Natural killer cell treated with Interleukin-12 subunit alpha and Interleukin-12 subunit beta and Interleukin-15 and Interleukin-18, amount 100 ng/mL, for 72 hours (primary cell): ENCODE results near the gene BBLN. TPM values are rescaled to one million over a fixed set of nuclear protein-coding genes. Genes with fewer than 3 reads are reported as not detected.
"Not testable (repeated sequence)": the region's sequence is repeated elsewhere in the genome, so short reads cannot be mapped to it uniquely, and the experiment has no call there.

Source experiments
- ATAC-seq, 2 donors: fragments of 150-1000 bp; cut with Tn5 transposase in 1 of 2; sonication (Bioruptor Pico), chemical (Tn5 transposase) in 1 of 2; 2 replicates each; pipeline ENCODE4 v1.10.0; 2021
- DNase-seq: peaks from one replicate; pipeline ENCODE4 v3.0.0; 2022; ENCODE audit warnings: low spot score
- H3K27ac Mint-ChIP-seq, 2 donors: 1 replicate in 1 of 2; 2 replicates in 1 of 2; pipeline ENCODE4 v1.8.0; 2022; ENCODE audit warnings: mixed read lengths in 2 of 2, mild to moderate bottlenecking in 1 of 2, moderate library complexity in 1 of 2
- H3K27me3 Mint-ChIP-seq, 2 donors: 1 replicate in 1 of 2; 2 replicates in 1 of 2; pipeline ENCODE4 v1.8.0; 2022; ENCODE audit warnings: mixed read lengths in 2 of 2
- H3K36me3 Mint-ChIP-seq: one replicate; pipeline ENCODE4 v1.8.0; 2022; ENCODE audit warnings: mixed read lengths
- H3K4me1 Mint-ChIP-seq, 2 donors: 1 replicate in 1 of 2; 2 replicates in 1 of 2; pipeline ENCODE4 v1.8.0; 2022; ENCODE audit warnings: low read depth in 2 of 2, mixed read lengths in 2 of 2, mild to moderate bottlenecking in 1 of 2
- H3K4me3 Mint-ChIP-seq: one replicate; pipeline ENCODE4 v1.8.0; 2022; ENCODE audit warnings: mixed read lengths
- H3K9me3 Mint-ChIP-seq: 2 replicates; pipeline ENCODE4 v1.8.0; 2022; ENCODE audit warnings: mixed read lengths
- total RNA-seq, 2 donors: library from RNA; stranded (reverse); gene quantifications; one replicate each; pipeline ENCODE4 v1.2.3, GENCODE V29; 2022

The BBLN gene
- total RNA-seq = 10 to 100 TPM; 58.1 to 60.4 TPM

DNA sequence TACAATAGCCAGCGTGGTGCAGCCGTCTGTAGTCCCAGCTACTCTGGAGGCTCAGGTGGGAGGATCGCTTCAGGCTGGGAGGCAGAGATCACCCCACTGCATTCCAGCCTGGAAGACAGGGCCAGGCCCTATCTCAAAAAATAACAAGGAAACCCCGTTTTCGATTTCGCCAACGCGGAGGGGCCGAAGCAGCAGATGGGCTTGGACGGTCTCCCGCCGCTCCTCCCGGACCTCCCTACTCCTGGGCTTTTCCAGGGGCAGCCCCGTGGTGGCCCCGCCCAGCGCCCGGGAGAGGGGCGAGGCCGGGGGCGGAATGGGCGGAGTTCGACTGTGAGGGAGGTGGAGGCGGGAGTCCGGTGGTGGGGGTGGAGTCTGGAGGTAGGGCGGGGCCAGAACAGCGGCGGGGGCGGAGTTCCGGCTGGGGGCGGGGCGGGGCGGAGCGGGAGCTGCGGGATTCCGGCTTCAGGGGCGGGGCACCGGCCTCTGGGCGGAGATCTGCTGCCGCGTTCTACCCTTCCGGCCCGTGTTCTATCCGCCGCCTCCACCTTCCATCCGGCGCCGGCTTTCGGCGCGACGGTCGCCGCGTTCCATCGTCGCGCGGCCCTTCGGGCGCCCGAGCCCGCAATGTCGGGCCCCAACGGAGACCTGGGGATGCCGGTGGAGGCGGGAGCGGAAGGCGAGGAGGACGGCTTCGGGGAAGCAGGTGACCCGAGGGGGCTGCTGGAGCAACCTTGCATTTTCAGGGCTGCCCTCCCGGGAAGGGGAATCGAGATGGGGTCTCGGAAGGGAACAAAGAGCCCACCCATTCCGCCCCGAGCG is at the start of gene BBLN:
Gene BBLN, plus strand, starts transcription at position 482 of the 819 bp plus-strand sequence. Its CDS starts 143 bp downstream, at position 625.
- H3K9me3 Mint-ChIP-seq = no peaks in the 10 kb centered on the region
- peak within 1 kb of the TSS; percentile 72 to 87 for H3K27ac Mint-ChIP-seq
- H3K4me3 Mint-ChIP-seq = peak within 1 kb of the TSS; percentile 85
- H3K4me1 Mint-ChIP-seq = peaks cover 16 to 18% of the 10 kb centered on the region in 2 donors
- ATAC-seq (peak; percentile 93 to 97), DNase-seq (peak; percentile 94)
- H3K36me3 Mint-ChIP-seq = no peaks in the 10 kb centered on the region
- H3K27me3 Mint-ChIP-seq = no peaks in the 10 kb centered on the region

- not testable (repeated sequence) for H3K9me3 Mint-ChIP-seq, DNase-seq, H3K27ac Mint-ChIP-seq
Measured at GRCh38 chr9:128111726-128112125, 48.3 kb upstream of the BBLN start.

DNA sequence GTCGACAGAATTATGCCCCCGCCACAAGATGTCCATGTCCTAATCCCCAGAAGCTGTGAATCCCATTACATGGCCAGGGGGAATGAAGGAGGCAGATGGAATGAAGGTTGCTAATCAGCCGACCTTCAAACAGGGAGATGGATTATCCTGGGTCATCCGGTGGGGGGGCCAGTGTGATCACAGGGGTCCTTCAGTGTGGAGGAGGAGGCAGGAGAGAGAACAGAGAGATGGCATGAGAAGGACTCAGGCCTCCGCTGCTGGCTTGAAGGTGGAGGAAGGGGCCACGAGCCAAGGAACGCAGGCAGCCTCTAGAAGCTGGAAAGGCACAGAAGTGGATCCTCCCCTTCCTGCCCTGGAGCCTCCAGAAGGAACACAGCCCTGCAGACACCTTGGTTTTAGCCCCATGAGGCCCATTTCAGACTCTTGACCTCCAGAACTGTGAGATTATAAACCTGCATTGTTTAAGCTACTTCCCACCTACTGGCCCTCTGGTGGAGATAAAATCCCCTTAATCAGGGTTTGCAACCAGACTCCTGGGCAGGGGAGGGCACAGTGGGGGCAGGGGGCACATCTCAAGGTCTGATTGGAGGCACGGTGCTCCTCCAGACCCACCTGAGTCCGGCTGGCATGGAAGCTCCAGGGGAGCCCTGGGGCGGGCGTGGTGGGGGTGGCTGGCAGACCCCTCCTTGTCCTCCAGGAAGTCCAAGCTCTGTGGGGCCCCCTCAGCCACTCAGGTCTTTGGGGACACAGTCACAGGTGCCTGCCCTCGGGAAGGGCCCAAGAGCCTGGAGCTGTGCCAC is 46.3 kb upstream of the BBLN start:
- DNase-seq (peak; percentile 47), ATAC-seq (no peak)
- H3K36me3 Mint-ChIP-seq = no peaks in the 10 kb centered on the region
- no peaks in the 10 kb centered on the region for H3K9me3 Mint-ChIP-seq
- H3K4me3 Mint-ChIP-seq = no peak overlapping the region
- H3K27me3 Mint-ChIP-seq = no peaks in the 10 kb centered on the region
- no peak overlapping the region for H3K27ac Mint-ChIP-seq
- H3K4me1 Mint-ChIP-seq = peaks cover 6 to 8% of the 10 kb centered on the region in 2 donors

More at GRCh38 chr9:128111726-128112125, 48.3 kb upstream of the BBLN start:
- H3K27me3 Mint-ChIP-seq, H3K4me1 Mint-ChIP-seq, H3K36me3 Mint-ChIP-seq, ATAC-seq, H3K4me3 Mint-ChIP-seq: not testable (repeated sequence)

GRCh38 chr9:128114326-128115186 is 45.5 kb upstream of the BBLN start:
- Mint-ChIP-seq H3K27me3 (no peaks in the 10 kb centered on the region), H3K27ac (no peak overlapping the region), H3K4me1 (peaks cover 6 to 8% of the 10 kb centered on the region in 2 donors), H3K36me3 (no peaks in the 10 kb centered on the region), H3K4me3 (no peak overlapping the region), H3K9me3 (no peaks in the 10 kb centered on the region)
- DNase-seq = peak; percentile 29
- no peak for ATAC-seq

GRCh38 chr9:128115187-128116103 is 44.6 kb upstream of the BBLN start:
- H3K27ac Mint-ChIP-seq = peak overlapping the region in 1 of 2 donors; percentile 17

DNA sequence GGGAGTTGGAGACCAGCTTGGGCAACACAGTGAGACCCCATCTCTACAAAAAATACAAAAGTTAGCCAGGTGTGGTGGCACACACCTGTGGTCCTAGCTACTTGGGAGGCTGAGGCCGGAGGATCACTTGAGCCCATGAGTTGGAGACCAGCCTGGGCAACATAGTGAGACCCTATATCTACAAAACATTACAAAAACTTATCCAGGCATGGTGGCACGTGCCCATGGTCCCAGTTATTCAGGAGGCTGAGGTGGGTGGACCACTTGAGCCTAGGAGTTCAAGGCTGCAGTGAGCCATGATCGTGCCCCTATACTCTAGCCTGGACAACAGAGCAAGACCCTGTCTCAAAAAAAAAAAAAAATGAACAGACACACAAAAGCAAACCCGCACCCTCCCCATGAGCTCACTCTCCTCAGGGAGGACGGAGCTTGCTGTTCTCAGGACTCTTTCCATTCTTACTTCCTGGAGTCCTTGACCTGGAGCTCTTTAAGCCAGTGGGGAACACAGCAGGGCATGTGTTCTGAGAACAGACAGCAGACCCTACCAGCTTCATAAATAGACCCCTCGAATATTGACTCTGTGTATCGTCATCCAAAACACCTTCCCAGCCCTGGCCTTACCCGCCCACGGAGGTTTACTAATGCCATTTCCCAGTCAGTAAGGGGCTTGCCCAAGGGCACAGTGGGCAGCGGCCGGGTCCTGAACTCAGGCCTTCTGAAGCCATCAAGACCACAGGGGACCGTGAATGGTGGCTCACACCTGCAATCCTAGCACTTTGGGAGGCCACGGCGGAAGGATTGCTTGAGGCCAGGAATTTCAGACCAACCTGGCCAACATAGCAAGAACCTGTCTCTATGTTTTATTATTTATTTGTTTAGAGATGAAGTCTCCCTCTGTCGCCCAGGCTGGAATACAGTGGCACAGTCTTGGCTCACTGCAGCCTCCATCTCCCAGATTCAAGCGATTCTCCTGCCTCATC is 43.7 kb upstream of the BBLN start:
- peak; percentile 37 for DNase-seq
- no peak for ATAC-seq
- H3K36me3 Mint-ChIP-seq = no peaks in the 10 kb centered on the region
- peak overlapping the region in 1 of 2 donors; percentile 17 for H3K27ac Mint-ChIP-seq
- peaks cover 6 to 8% of the 10 kb centered on the region in 2 donors for H3K4me1 Mint-ChIP-seq
- H3K27me3 Mint-ChIP-seq = no peaks in the 10 kb centered on the region
- H3K4me3 Mint-ChIP-seq = no peak overlapping the region
- H3K9me3 Mint-ChIP-seq = no peaks in the 10 kb centered on the region

More at GRCh38 chr9:128115187-128116103, 44.6 kb upstream of the BBLN start:
- H3K36me3 Mint-ChIP-seq = no peaks in the 10 kb centered on the region
- ATAC-seq (no peak), DNase-seq (peak; percentile 46)
- H3K4me3 Mint-ChIP-seq = no peak overlapping the region
- no peaks in the 10 kb centered on the region for H3K9me3 Mint-ChIP-seq
- H3K4me1 Mint-ChIP-seq = peaks cover 6 to 8% of the 10 kb centered on the region in 2 donors
- no peaks in the 10 kb centered on the region for H3K27me3 Mint-ChIP-seq

DNA sequence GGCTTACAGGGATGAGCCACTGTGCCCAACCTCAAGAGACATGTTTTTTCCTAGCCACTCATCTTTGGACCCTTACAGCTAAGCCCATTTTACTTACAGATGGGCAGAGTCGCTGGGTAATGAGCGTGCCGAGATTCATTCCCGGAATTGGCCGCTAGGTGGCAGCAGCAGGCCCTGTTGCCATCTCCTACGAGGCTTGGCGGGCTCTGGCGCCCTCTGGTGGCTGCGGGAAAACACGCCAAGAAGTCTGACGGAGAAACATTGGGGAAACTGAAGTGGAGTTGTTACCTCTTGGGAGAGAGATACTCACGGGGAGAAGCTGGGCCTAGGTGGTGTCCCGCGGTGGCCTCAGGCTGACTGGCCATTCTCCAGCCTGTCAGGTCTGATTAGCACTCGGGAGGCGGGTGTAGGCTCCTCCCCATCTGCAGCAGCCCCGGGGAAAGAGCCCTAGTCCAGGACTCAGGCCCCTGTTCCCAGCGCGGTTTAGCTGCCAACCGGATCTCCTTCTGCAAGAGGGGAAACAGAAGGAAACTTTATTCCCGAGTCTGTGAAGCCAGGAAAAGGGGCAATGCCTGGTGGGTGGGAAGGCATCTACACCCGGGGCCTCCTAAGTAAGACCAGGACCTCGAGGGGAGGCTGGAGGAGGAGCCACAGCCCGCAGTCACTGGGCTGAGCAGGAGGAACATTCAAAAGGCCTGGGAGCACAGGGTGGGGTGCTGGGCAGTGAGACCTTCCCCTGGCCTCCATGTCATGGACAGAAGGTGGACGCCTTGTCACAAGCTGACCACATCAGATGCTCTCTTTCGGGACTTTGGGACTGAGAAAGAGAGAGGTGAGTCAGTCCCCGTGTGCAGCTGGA is 42.2 kb upstream of the BBLN start:
- peaks cover 6 to 8% of the 10 kb centered on the region in 2 donors for H3K4me1 Mint-ChIP-seq
- H3K4me3 Mint-ChIP-seq = no peak overlapping the region

GRCh38 chr9:128118472-128118857 is 41.6 kb upstream of the BBLN start:
- no peaks in the 10 kb centered on the region for H3K9me3 Mint-ChIP-seq
- H3K4me3 Mint-ChIP-seq = no peak overlapping the region
- ATAC-seq (no peak), DNase-seq (peak; percentile 41)
- H3K4me1 Mint-ChIP-seq = peaks cover 6 to 8% of the 10 kb centered on the region in 2 donors
- H3K36me3 Mint-ChIP-seq = no peaks in the 10 kb centered on the region
- no peak overlapping the region for H3K27ac Mint-ChIP-seq
- H3K27me3 Mint-ChIP-seq = no peaks in the 10 kb centered on the region

More for the DNA sequence above, 42.2 kb upstream of the BBLN start:
- Mint-ChIP-seq H3K36me3 (no peaks in the 10 kb centered on the region), H3K27ac (peak overlapping the region in 1 of 2 donors; percentile 4), H3K27me3 (no peaks in the 10 kb centered on the region), H3K9me3 (no peaks in the 10 kb centered on the region)
- DNase-seq (peak; percentile 89), ATAC-seq (peak; percentile 86 to 87)

DNA sequence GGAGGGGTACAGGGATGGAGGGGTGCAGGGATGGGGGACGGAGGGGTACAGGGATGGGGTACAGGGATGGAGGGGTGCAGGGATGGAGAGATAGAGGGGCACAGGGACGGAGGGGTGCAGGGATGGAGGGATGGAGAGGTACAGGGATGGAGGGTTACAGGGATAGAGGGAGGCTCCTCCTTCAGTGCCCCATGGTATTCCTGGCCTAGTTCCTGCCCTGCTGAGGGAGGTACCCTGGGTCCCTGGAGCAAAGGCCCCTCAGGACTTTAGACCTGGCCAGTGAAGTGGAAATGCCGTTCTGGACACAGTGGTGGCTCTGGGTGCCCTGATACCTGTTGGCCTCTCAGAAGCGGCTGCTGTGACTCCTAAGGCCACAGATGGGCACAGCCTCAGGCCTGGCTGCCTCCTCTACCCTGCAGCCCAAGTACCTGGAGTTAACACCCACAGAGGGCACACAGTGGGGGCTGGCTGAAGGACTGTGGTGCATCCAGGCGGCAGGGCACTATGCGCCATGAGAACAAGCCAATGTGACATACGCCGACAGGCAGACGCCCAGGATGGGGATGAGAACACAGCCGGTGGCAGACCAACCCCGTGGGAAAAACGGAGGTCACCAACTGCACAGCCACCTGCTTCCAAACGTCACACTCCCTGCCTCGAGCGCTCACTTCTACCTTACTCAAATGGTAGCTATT is 40.9 kb upstream of the BBLN start:
- no peak overlapping the region for H3K27ac Mint-ChIP-seq
- no peak overlapping the region for H3K4me3 Mint-ChIP-seq
- H3K27me3 Mint-ChIP-seq = no peaks in the 10 kb centered on the region
- DNase-seq (peak; percentile 56), ATAC-seq (no peak)
- H3K9me3 Mint-ChIP-seq = no peaks in the 10 kb centered on the region
- no peaks in the 10 kb centered on the region for H3K36me3 Mint-ChIP-seq
- peaks cover 6 to 8% of the 10 kb centered on the region in 2 donors for H3K4me1 Mint-ChIP-seq

DNA sequence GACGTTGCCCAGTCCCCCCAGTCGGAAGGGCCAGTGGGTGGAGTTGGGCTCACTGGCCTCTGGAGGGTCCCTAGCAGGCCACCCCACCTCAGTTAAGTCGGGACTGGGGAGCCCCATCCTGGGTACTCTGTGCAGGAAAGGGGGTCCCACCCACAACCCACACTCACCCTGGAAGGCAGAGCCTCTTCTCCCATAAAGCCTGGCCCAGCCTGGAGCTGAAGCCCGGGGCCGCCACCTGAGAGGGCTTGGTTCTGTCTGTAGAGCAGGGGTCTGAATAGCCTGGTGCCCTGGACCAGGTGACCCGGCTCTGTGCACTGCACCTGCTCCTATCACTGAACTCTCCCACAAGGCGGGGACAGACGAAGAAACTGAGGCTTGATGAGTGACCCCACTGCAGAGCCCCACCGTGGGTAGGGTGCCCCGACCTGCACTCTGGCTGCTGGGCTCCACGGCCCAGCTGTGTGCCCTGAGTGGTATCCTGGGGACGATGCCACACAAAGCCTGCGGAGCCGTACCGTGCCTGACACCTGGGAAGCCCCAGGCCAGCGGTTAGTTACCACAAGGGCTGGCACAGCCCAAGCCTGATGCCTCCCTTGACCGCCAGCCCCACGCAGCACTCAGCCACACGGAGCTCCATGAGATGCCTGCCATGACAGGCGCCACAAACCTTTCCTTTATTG is 39.9 kb upstream of the BBLN start:
- H3K4me1 Mint-ChIP-seq = peaks cover 10 to 12% of the 10 kb centered on the region in 2 donors
- no peak overlapping the region for H3K4me3 Mint-ChIP-seq
- no peaks in the 10 kb centered on the region for H3K9me3 Mint-ChIP-seq
- no peak for ATAC-seq
- H3K27ac Mint-ChIP-seq = no peak overlapping the region
- H3K27me3 Mint-ChIP-seq = no peaks in the 10 kb centered on the region
- DNase-seq = peak; percentile 56
- H3K36me3 Mint-ChIP-seq = no peaks in the 10 kb centered on the region
